ENCODE results near the gene KDM5A.
A peak's percentile ranks its signal among the peaks of the same experiment; 100 is the strongest.
"Not testable (repeated sequence)": the region's sequence is repeated elsewhere in the genome, so short reads cannot be mapped to it uniquely, and the experiment has no call there.

The KDM5A gene

GRCh38 chr12:332581-333205 lies 56.4 kb downstream of the KDM5A start:
- DNase-seq: no peak

- no peak for DNase-seq
Measured at GRCh38 chr12:331287-331686, 57.8 kb downstream of the KDM5A start.

DNA sequence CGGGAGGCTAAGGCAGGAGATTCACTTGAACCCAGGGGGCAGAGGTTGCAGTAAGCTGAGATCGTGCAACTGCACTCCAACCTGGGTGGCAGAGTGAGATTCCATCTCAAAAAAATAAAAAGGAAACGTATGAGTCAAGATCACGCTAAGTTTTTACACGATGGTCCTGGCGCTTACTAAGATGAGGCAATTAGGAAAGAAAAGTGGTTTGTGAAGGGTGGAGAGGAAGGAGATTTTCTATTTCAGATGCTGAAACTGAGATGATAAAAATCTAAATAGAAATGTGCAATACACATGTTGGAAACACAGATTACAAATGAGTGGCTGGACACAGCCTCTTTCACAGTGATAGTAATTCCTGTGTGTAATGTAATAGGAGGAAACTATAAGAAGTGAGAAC lies 63.2 kb downstream of the KDM5A start:
- no peak for DNase-seq

- no peak for DNase-seq
Measured at GRCh38 chr12:323507-323906, 65.6 kb downstream of the KDM5A start.

DNA sequence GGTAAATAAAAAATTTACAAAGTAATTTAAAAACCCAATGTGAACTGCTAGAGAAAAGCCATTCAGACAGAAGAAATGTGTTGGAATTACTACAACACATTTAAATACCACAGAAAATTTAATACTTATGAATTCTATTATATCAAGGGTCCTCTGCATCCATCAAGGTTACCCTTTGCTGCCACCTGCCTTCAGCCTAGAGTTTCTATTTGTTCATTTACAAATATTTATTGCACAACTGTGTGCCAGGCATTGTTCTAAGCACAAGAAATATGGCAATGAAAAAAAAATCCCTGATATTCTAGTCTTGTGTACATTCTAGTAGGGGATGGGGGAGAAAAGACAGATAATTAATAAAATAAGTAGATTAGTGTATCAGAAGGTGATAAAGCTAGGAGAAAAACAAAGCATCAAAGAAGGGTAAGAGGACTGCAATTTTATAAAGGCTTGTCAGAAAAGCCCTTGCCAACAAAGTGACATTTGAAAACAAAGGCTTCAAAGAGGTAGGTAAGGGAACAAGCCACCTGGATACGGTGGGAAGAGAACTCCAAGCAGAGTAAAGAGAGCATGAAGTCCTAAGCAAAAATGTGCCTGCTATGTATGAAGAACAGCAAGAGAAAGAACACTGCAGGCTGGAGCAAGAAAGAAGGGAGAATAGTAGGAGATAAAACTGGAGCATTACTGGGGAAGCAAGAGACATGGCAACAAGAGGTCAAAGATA lies 67.4 kb downstream of the KDM5A start:
- no peak for DNase-seq

DNA sequence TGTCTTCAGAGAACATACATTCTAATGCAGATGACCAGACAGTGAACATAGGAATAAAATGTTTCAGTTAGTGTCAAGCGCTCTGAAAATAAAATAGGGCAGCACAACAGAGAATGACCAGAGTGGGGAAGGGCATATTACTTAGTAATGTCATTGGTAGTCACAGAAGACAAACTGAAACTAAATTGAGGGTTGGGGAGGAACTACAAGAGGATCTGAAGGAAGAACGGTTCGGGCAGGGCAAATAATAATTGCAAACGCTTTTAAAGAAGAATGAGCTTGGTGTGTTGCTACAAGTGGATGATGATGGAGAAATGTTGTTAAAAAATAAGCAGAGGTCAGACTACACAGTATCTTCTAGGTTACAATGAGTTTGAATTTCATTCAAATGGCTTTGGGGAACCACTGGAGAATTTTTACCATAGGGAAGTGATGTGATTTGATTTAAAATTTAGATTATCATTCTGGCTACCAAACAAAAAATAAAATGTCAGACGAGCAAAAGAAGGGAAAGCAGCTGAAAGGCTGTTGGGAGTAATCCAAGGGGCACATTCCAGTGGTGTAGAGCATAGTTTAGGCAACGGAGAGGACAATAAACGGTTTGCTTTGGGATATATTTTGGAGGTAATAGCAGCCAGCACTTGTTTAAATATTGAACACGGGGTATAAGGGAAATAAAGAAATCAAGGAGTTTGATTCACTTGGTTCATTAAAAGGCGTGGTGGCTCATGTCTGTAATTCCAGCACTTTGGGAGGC lies 70.2 kb downstream of the KDM5A start:
- no peak for DNase-seq

- no peak for DNase-seq
Measured at GRCh38 chr12:308511-308910, 80.6 kb downstream of the KDM5A start.

GRCh38 chr12:307406-307805 lies 81.7 kb downstream of the KDM5A start:
- DNase-seq: no peak

- DNase-seq: no peak
Measured at GRCh38 chr12:304805-305204, 84.3 kb downstream of the KDM5A start.

GRCh38 chr12:302766-303165 lies 86.4 kb downstream of the KDM5A start:
- not testable (repeated sequence) for DNase-seq

GRCh38 chr12:300166-300565 lies 89.0 kb downstream of the KDM5A start:
- DNase-seq: not testable (repeated sequence)

DNA sequence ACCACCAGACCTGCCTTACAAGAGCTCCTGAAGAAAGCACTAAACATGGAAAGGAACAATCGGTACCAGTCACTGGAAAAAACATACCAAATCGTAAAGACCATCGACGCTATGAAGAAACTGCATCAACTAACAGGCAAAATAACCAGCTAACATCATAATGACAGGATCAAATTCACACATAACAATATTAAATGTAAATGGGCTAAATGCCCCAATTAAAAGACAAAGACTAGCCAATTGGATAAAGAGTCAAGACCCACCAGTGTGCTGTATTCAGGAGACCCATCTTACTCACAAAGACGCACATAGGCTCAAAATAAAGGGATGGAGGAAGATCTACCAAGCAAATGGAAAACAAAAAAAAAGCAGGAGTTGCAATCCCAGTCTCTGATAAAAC lies 89.6 kb downstream of the KDM5A start:
- DNase-seq: not testable (repeated sequence)

GRCh38 chr12:298059-298458 lies 91.1 kb downstream of the KDM5A start:
- not testable (repeated sequence) for DNase-seq

- DNase-seq: no peak
Measured at GRCh38 chr12:295132-295531, 94.0 kb downstream of the KDM5A start.

GRCh38 chr12:293199-293598 lies 95.9 kb downstream of the KDM5A start:
- no peak for DNase-seq

GRCh38 chr12:292186-292585 lies 96.9 kb downstream of the KDM5A start:
- no peak for DNase-seq

GRCh38 chr12:291153-291723 lies 97.9 kb downstream of the KDM5A start:
- DNase-seq: no peak

DNA sequence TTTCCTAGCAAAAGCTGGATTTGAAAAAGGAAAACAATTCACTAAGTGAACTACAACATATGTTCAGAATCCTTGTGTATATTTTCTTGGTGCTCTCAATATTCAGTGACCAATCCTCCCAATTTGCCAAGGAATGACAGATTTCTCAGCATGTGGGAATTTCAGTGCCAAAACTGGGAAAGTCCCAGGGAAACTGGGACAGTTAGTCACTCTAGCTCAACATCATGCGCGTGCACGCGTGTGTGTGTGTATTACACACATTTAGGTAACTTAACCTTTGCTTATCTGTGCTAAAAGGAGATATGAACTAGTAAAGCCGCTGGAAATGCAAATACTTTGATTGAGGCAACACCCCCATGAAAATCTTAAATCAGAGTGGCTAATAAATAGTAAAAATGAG lies 100.4 kb downstream of the KDM5A start:
- peak; percentile 66 for DNase-seq

DNA sequence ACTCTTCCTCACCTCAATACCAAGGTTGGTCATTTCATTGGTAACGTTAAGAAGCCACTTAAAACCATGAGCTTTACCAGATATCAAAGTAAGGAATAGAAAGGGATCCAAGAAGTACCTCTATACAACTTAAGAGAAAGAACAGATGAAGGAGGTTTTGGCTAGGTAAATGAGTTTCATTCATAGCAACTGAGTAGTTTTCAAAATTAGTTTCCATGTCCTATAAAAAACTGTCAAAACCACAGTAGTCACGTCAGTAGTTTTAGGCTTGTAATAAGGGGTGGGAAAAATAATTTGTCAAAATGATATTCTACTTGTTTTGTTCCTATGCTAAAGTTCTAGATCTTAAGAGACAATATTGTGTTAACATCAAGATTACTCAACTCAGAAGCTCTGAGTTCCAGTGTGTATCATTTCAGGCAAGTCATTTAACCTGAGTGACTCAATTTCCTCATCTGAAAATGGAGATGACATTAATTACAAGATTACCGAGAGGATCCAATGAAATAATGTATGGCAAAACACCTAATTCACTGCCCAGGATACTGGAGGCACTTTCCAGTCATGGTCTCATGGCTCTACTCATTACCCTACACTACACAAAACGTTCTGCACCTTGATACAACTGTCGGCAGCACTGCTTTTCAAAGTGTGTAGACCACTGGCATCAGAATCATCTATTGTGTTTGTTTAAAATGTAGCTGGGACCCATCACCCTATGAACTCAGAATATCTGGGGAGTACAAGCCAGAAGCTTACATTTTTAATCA lies 102.4 kb downstream of the KDM5A start:
- DNase-seq: no peak

DNA sequence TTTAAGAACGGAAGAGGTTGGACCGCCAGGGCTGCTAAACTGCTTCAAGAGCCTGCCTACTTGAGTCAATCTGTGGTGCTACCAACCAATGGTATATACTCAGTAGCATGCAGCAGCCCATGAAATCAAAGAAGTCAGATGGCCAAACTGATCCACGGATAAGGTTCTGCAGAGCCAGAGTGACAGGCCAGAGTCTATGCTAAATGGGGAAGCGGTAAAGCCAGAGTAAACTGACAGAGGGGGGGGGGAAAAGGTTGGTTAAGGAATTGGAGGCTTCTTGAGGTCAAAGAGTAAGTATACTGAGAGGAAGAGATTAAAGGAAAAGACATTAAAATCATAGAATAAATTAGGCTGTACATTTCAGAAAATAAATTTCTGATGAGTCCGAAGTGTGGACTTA lies 111.1 kb downstream of the KDM5A start:
- DNase-seq: no peak

DNA sequence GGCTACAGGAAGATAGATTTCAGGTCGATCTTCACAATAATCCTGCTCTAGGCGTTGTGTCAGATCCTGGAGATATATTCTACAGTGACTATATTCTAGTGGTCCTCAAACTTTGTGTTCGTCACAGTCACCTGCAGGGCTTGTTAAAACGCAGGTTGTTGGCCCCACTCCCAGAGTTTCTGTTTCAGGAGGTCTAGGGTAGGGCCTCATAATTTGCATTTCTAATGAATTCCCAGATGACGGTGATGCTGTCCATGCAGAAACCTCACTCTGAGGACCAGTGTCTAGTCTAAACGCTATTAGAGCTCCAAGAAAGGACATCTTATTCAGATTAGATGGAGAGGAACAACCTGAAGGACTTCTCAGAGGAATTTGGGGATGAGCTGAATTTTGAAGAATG lies 113.3 kb downstream of the KDM5A start:
- no peak for DNase-seq

- no peak for DNase-seq
Measured at GRCh38 chr12:273382-273781, 115.7 kb downstream of the KDM5A start.

DNA sequence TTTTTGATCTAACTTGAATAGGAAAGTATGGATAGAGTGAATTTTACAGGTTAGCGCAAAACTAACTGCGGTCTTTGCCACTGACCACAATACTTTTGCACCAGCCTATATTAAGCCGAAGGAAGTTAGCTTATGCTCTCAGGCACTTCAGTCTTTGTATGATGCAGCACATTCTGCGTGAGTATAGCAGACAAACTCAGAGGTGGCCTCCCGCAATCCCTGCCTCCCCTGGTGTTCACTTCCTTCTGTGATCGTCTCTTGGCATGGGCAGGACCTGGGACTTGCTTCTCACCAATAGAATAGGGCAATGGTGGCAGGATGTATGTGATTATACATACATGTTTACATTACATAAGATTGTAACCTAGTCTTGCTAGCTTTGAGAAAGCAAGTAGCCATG lies 116.2 kb downstream of the KDM5A start:
- no peak for DNase-seq
